ENCODE data around the gene LYAR. TPM values are rescaled to one million over a fixed set of nuclear protein-coding genes. Genes with fewer than 3 reads are reported as not detected.
"Not testable (repeated sequence)": the region's sequence is repeated elsewhere in the genome, so short reads cannot be mapped to it uniquely, and the experiment has no call there.

The LYAR gene
- total RNA-seq, 1 donor from 2014 or later: 13.5 TPM

GRCh38 chr4:4245172-4245571, 44.8 kb downstream of the LYAR start:
- Histone ChIP-seq H3K79me2 (ENCODE audit: insufficient read depth, low read length) (peaks cover 12% of the 10 kb centered on the region), H3K27ac (ENCODE audit: low read depth, low read length) (no peak overlapping the region), H2AFZ (ENCODE audit: low read depth, low read length) (no peak overlapping the region), H4K20me1 (ENCODE audit: insufficient read depth, low read length) (no peaks in the 10 kb centered on the region), H3K27me3 (ENCODE audit: insufficient read depth, low read length) (no peaks in the 10 kb centered on the region), H3K9ac (ENCODE audit: low read length) (no peak overlapping the region), H3K9me3 (ENCODE audit: insufficient read depth, low read depth, low read length) (no peaks in the 10 kb centered on the region), H3K4me3 (ENCODE audit: insufficient read depth, low read depth, low read length) (no peak overlapping the region), H3K4me2 (ENCODE audit: low read length) (no peak overlapping the region), H3K4me1 (ENCODE audit: insufficient read depth, low read length) (peaks cover 13% of the 10 kb centered on the region), H3K36me3 (ENCODE audit: insufficient read depth, low read length) (peaks cover 13% of the 10 kb centered on the region)
- Mint-ChIP-seq H3K36me3 (ENCODE audit: low read depth, unreplicated experiment) (peaks cover 11% of the 10 kb centered on the region), H3K4me3 (ENCODE audit: unreplicated experiment) (no peak overlapping the region), H3K27ac (ENCODE audit: unreplicated experiment) (no peak overlapping the region), H3K27me3 (ENCODE audit: low read depth, unreplicated experiment) (no peaks in the 10 kb centered on the region), H3K9me3 (ENCODE audit: unreplicated experiment) (no peaks in the 10 kb centered on the region), H3K4me1 (ENCODE audit: low read depth, unreplicated experiment) (peaks cover 7% of the 10 kb centered on the region)
- FAIRE-seq (no peak), DNase-seq (ENCODE audit: low read depth) (no peak)
- TF ChIP-seq EZH2 (IDR thresholded peaks at IDR 0.05; ENCODE audit: insufficient read depth, low read length) (no peak), CTCF (IDR thresholded peaks at IDR 0.05; ENCODE audit: insufficient read depth, low read depth, low read length) (no peak)

- H3K27ac ChIP-seq (ENCODE audit: low read depth, low read length); H3K9ac ChIP-seq (ENCODE audit: low read length); DNase-seq (ENCODE audit: low read depth); H3K27ac Mint-ChIP-seq (ENCODE audit: unreplicated experiment); H3K9me3 ChIP-seq (ENCODE audit: insufficient read depth, low read depth, low read length); H3K27me3 Mint-ChIP-seq (ENCODE audit: low read depth, unreplicated experiment); H3K4me1 ChIP-seq (ENCODE audit: insufficient read depth, low read length); H3K4me3 Mint-ChIP-seq (ENCODE audit: unreplicated experiment); H4K20me1 ChIP-seq (ENCODE audit: insufficient read depth, low read length); H3K79me2 ChIP-seq (ENCODE audit: insufficient read depth, low read length); H3K9me3 Mint-ChIP-seq (ENCODE audit: unreplicated experiment); H3K4me3 ChIP-seq (ENCODE audit: insufficient read depth, low read depth, low read length); H3K27me3 ChIP-seq (ENCODE audit: insufficient read depth, low read length); H2AFZ ChIP-seq (ENCODE audit: low read depth, low read length); H3K4me1 Mint-ChIP-seq (ENCODE audit: low read depth, unreplicated experiment); H3K4me2 ChIP-seq (ENCODE audit: low read length): not testable (repeated sequence)
- peaks cover 15% of the 10 kb centered on the region for H3K36me3 Mint-ChIP-seq (ENCODE audit: low read depth, unreplicated experiment)
- peak; percentile 98 for FAIRE-seq
- peaks cover 14% of the 10 kb centered on the region for H3K36me3 ChIP-seq (ENCODE audit: insufficient read depth, low read length)
Measured at GRCh38 chr4:4239551-4239950, 50.4 kb downstream of the LYAR start.

- H3K27me3 ChIP-seq (ENCODE audit: insufficient read depth, low read length): peaks cover 6% of the 10 kb centered on the region
- H2AFZ ChIP-seq (ENCODE audit: low read depth, low read length): no peak overlapping the region
- H3K4me3 ChIP-seq (ENCODE audit: insufficient read depth, low read depth, low read length): no peak overlapping the region
- TF ChIP-seq EZH2 (IDR thresholded peaks at IDR 0.05; ENCODE audit: insufficient read depth, low read length) (no peak), CTCF (IDR thresholded peaks at IDR 0.05; ENCODE audit: insufficient read depth, low read depth, low read length) (no peak)
- H3K4me1 Mint-ChIP-seq (ENCODE audit: low read depth, unreplicated experiment): peaks cover 5% of the 10 kb centered on the region
- no peaks in the 10 kb centered on the region for H3K4me1 ChIP-seq (ENCODE audit: insufficient read depth, low read length)
- DNase-seq (ENCODE audit: low read depth) (no peak), FAIRE-seq (no peak)
- H3K27ac Mint-ChIP-seq (ENCODE audit: unreplicated experiment): no peak overlapping the region
- no peak overlapping the region for H3K9ac ChIP-seq (ENCODE audit: low read length)
- H3K79me2 ChIP-seq (ENCODE audit: insufficient read depth, low read length): no peaks in the 10 kb centered on the region
- H3K4me2 ChIP-seq (ENCODE audit: low read length): no peak overlapping the region
- H3K27me3 Mint-ChIP-seq (ENCODE audit: low read depth, unreplicated experiment): peaks cover 18% of the 10 kb centered on the region
- no peaks in the 10 kb centered on the region for H4K20me1 ChIP-seq (ENCODE audit: insufficient read depth, low read length)
- peaks cover 10% of the 10 kb centered on the region for H3K9me3 Mint-ChIP-seq (ENCODE audit: unreplicated experiment)
- no peaks in the 10 kb centered on the region for H3K9me3 ChIP-seq (ENCODE audit: insufficient read depth, low read depth, low read length)
- H3K4me3 Mint-ChIP-seq (ENCODE audit: unreplicated experiment): no peak overlapping the region
- peaks cover 6% of the 10 kb centered on the region for H3K36me3 ChIP-seq (ENCODE audit: insufficient read depth, low read length)
- peaks cover 7% of the 10 kb centered on the region for H3K36me3 Mint-ChIP-seq (ENCODE audit: low read depth, unreplicated experiment)
- no peak overlapping the region for H3K27ac ChIP-seq (ENCODE audit: low read depth, low read length)
Measured at GRCh38 chr4:4233610-4234009, 56.3 kb downstream of the LYAR start.

All from astrocyte (in vitro differentiated cells and primary cell).